ENCODE results near the gene PCDH15.
"Not testable (repeated sequence)": the region's sequence is repeated elsewhere in the genome, so short reads cannot be mapped to it uniquely, and the experiment has no call there.

DNA sequence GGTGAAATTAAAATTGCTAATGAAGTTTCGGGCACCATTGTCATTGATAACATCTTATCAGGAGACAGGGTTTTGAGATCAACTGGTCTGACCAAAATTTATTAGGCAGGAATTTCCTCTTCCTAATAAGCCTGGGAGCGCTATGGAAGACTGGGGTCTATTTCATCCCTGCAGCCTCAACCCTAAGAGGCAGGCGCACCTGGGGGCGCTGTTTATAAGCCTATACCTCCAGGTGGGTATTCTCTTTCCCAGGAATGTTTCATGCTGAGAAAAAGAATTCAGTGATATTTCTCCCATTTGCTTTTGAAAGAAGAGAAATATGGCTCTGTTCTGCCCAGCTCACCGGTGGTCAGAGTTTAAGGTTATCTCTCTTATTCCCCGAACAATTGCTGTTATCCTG, 406.4 kb downstream of the PCDH15 start:
- TF ChIP-seq EZH2 (IDR thresholded peaks at IDR 0.05; ENCODE audit: insufficient read depth, low read length); CTCF (IDR thresholded peaks at IDR 0.05; ENCODE audit: insufficient read depth, low read depth, low read length): not testable (repeated sequence)
